ENCODE results near the gene VAC14.

- no peak for TF ChIP-seq CTCF (tag by site-specific recombination; IDR thresholded peaks at IDR 0.05)
- no peak for TF ChIP-seq GLI4 (tag by site-specific recombination; IDR thresholded peaks at IDR 0.05)
- TF ChIP-seq ZNF202 (tag by site-specific recombination; IDR thresholded peaks at IDR 0.05; ENCODE audit: borderline replicate concordance), result no peak
Measured at GRCh38 chr16:70765491-70765890, 35.5 kb downstream of the VAC14 start.

Measured in HEK293 (cell line).